Parathyroid adenoma (tissue), 2 donors: ENCODE data around the gene FOXN3.

Experiments
- H2AFZ ChIP-seq: fragments of 300-600 bp; sonication (generic); one replicate; pipeline ENCODE4 v1.7.0; 2017; ENCODE audit warnings: antibody characterized with exemption, mild to moderate bottlenecking
- H3K27ac ChIP-seq: fragments of 300-600 bp; sonication (generic); one replicate; pipeline ENCODE4 v1.7.0; 2017
- H3K27me3 ChIP-seq: fragments of 300-600 bp; sonication (generic); one replicate; pipeline ENCODE4 v1.7.0; 2017; ENCODE audit warnings: low read length; ENCODE audit not compliant: control insufficient read depth, insufficient read depth
- H3K36me3 ChIP-seq: fragments of 300-600 bp; sonication (generic); one replicate; pipeline ENCODE4 v1.7.0; 2017; ENCODE audit warnings: low read length; ENCODE audit not compliant: control insufficient read depth, insufficient read depth
- H3K4me1 ChIP-seq: fragments of 300-600 bp; sonication (generic); one replicate; pipeline ENCODE4 v1.7.0; 2017; ENCODE audit warnings: control low read depth
- H3K4me2 ChIP-seq: fragments of 300-600 bp; sonication (generic); one replicate; pipeline ENCODE4 v1.7.0; 2017; ENCODE audit warnings: low read length
- H3K4me3 ChIP-seq: fragments of 300-600 bp; sonication (generic); one replicate; pipeline ENCODE4 v1.7.0; 2017; ENCODE audit warnings: low read depth, low read length
- H3K79me2 ChIP-seq: fragments of 300-600 bp; sonication (generic); one replicate; pipeline ENCODE4 v1.7.0; 2017; ENCODE audit warnings: control low read depth
- H3K9ac ChIP-seq: fragments of 300-600 bp; sonication (generic); one replicate; pipeline ENCODE4 v1.7.0; 2017; ENCODE audit warnings: mild to moderate bottlenecking
- H3K9me3 ChIP-seq: fragments of 300-600 bp; sonication (generic); one replicate; pipeline ENCODE4 v1.7.0; 2017; ENCODE audit warnings: low read length; ENCODE audit not compliant: control insufficient read depth
- TF ChIP-seq, protein P1 (sequence below): fragments of 300-600 bp; sonication (generic); IDR thresholded peaks from one replicate; pipeline ENCODE4 v1.7.0; 2017; ENCODE audit warnings: antibody characterized with exemption, mild to moderate bottlenecking
- donor health status: primary hyperparathyroidism.

Gene FOXN3

DNA sequence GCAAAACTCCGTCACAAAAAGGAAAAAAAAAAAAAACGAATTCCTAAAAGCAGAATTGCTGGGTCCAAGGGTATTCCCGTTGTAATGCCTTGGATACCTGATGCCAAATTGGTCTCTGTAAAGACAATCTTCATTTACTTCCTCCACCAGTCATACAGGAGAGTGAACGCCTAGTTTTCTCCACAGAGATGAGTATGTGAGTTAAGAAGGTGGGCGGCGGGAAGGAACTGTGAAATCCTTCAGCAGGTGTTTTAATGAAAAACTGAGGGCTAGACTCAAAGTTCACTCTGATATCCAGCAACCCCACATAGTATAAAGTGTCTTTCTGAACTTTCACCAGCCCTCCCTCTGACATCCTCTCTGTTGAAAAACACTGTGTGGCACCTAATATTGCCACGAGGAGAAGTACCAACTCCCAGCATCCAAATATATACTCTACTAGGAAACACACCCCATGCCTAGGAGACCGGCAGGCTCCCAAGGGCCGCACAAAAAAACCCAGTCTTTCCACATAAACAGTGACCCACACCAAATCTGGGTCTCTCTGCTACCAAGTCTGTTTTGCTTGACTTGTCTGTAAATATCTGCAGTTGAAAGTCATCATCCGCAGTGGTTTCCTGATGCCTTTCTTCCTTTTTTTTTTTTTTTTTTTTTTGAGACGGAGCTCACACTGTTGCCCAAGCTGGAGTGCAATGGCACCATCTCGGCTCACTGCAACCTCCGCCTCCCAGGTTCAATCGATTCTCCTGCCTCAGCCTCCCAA is 30.3 kb upstream of the FOXN3 start:
- no peaks in the 10 kb centered on the region for H3K9me3 ChIP-seq
- no peaks in the 10 kb centered on the region for H3K36me3 ChIP-seq
- no peak overlapping the region for H3K4me3 ChIP-seq
- peaks cover 35% of the 10 kb centered on the region for H3K79me2 ChIP-seq
- no peak overlapping the region for H3K4me2 ChIP-seq
- peaks cover 4% of the 10 kb centered on the region for H3K4me1 ChIP-seq
- no peaks in the 10 kb centered on the region for H3K27me3 ChIP-seq
- no peak overlapping the region for H3K27ac ChIP-seq
- TF ChIP-seq, protein P1, sequence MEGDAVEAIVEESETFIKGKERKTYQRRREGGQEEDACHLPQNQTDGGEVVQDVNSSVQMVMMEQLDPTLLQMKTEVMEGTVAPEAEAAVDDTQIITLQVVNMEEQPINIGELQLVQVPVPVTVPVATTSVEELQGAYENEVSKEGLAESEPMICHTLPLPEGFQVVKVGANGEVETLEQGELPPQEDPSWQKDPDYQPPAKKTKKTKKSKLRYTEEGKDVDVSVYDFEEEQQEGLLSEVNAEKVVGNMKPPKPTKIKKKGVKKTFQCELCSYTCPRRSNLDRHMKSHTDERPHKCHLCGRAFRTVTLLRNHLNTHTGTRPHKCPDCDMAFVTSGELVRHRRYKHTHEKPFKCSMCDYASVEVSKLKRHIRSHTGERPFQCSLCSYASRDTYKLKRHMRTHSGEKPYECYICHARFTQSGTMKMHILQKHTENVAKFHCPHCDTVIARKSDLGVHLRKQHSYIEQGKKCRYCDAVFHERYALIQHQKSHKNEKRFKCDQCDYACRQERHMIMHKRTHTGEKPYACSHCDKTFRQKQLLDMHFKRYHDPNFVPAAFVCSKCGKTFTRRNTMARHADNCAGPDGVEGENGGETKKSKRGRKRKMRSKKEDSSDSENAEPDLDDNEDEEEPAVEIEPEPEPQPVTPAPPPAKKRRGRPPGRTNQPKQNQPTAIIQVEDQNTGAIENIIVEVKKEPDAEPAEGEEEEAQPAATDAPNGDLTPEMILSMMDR, result no peak
- H2AFZ ChIP-seq, result no peak overlapping the region
- H3K9ac ChIP-seq, result no peak overlapping the region

GRCh38 chr14:89445273-89445973 is 28.4 kb upstream of the FOXN3 start:
- H3K79me2 ChIP-seq, result peaks cover 32% of the 10 kb centered on the region
- H2AFZ ChIP-seq, result no peak overlapping the region
- H3K36me3 ChIP-seq, result no peaks in the 10 kb centered on the region
- H3K27me3 ChIP-seq, result no peaks in the 10 kb centered on the region
- no peaks in the 10 kb centered on the region for H3K9me3 ChIP-seq
- H3K9ac ChIP-seq, result no peak overlapping the region
- no peak overlapping the region for H3K27ac ChIP-seq
- H3K4me1 ChIP-seq, result peaks cover 4% of the 10 kb centered on the region
- H3K4me3 ChIP-seq, result no peak overlapping the region
- TF ChIP-seq, protein P1, result no peak
- no peak overlapping the region for H3K4me2 ChIP-seq

DNA sequence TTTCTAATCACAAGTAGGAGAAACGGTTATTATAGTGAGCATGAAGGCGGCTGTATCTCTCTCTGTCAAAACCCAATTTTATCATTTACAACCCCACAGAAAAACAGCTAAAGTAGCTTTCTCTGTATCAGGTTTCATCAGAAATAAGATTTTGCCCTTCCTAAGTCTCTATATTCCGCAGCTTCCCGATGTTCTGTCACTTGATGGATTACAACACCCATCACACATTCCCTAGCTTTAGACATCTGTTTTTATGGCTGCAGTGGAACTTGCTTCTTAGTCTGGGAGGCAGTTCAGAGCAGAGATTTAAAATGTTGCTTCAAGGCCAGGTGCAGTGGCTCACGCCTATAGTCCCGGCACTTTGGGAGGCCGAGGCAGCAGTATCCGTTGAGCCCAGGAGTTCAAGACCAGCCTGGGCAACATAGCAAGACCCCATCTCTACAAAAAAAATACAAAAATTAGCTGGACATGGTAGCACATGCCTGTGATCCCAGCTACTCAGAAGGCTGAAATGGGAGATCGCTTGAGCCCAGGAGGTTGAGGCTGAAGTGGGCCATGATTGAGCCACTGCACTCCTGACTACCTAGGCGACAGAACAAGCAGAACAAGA is 27.6 kb upstream of the FOXN3 start:
- H3K4me3 ChIP-seq, result no peak overlapping the region
- H3K9me3 ChIP-seq, result no peaks in the 10 kb centered on the region
- H3K27ac ChIP-seq, result no peak overlapping the region
- no peak overlapping the region for H2AFZ ChIP-seq
- H3K4me2 ChIP-seq, result no peak overlapping the region
- H3K27me3 ChIP-seq, result no peaks in the 10 kb centered on the region
- H3K36me3 ChIP-seq, result no peaks in the 10 kb centered on the region
- H3K79me2 ChIP-seq, result peaks cover 25% of the 10 kb centered on the region
- H3K9ac ChIP-seq, result no peak overlapping the region
- peaks cover 2% of the 10 kb centered on the region for H3K4me1 ChIP-seq
- TF ChIP-seq, protein P1, result no peak

- Histone ChIP-seq H3K36me3 (no peaks in the 10 kb centered on the region), H3K27me3 (no peaks in the 10 kb centered on the region), H3K9me3 (no peaks in the 10 kb centered on the region), H3K4me2 (no peak overlapping the region), H3K27ac (no peak overlapping the region), H3K4me3 (no peak overlapping the region), H3K79me2 (peaks cover 27% of the 10 kb centered on the region), H2AFZ (no peak overlapping the region), H3K4me1 (no peaks in the 10 kb centered on the region), H3K9ac (no peak overlapping the region)
- TF ChIP-seq, protein P1, result no peak
Observed at GRCh38 chr14:89444044-89444443, 27.0 kb upstream of the FOXN3 start.
